GM18499 (cell line): ENCODE data around the gene PPFIBP2.

Experiments
- ATAC-seq: cut with Tn5 transposase; IDR thresholded peaks from one replicate; pipeline ENCODE4 v1.9.1; 2021; ENCODE audit warnings: moderate number of reproducible peaks; ENCODE audit not compliant: insufficient read depth, unreplicated experiment

PPFIBP2 gene

GRCh38 chr11:7546324-7546791, 32.6 kb downstream of the PPFIBP2 start:
- no peak for ATAC-seq

- no peak for ATAC-seq
Measured at GRCh38 chr11:7547687-7548086, 33.9 kb downstream of the PPFIBP2 start.

- no peak for ATAC-seq
Measured at GRCh38 chr11:7548659-7549274, 35.0 kb downstream of the PPFIBP2 start.

GRCh38 chr11:7549681-7550080, 35.9 kb downstream of the PPFIBP2 start:
- ATAC-seq: no peak

GRCh38 chr11:7551571-7551970, 37.8 kb downstream of the PPFIBP2 start:
- no peak for ATAC-seq

GRCh38 chr11:7552666-7553065, 38.9 kb downstream of the PPFIBP2 start:
- no peak for ATAC-seq

- ATAC-seq: no peak
Measured at GRCh38 chr11:7555052-7555699, 41.4 kb downstream of the PPFIBP2 start.

- no peak for ATAC-seq
Measured at GRCh38 chr11:7558046-7558445, 44.2 kb downstream of the PPFIBP2 start.

- no peak for ATAC-seq
Measured at GRCh38 chr11:7559398-7560283, 45.8 kb downstream of the PPFIBP2 start.

- no peak for ATAC-seq
Measured at GRCh38 chr11:7561562-7561961, 47.8 kb downstream of the PPFIBP2 start.

- no peak for ATAC-seq
Measured at GRCh38 chr11:7563281-7563680, 49.5 kb downstream of the PPFIBP2 start.

- ATAC-seq: no peak
Measured at GRCh38 chr11:7564803-7565202, 51.0 kb downstream of the PPFIBP2 start.

GRCh38 chr11:7567311-7567710, 53.5 kb downstream of the PPFIBP2 start:
- ATAC-seq: no peak

GRCh38 chr11:7569044-7569443, 55.2 kb downstream of the PPFIBP2 start:
- no peak for ATAC-seq

GRCh38 chr11:7570241-7570640, 56.4 kb downstream of the PPFIBP2 start:
- ATAC-seq: no peak

- no peak for ATAC-seq
Measured at GRCh38 chr11:7570938-7571521, 57.2 kb downstream of the PPFIBP2 start.

GRCh38 chr11:7571640-7572000, 57.8 kb downstream of the PPFIBP2 start:
- no peak for ATAC-seq

GRCh38 chr11:7572001-7572712, 58.4 kb downstream of the PPFIBP2 start:
- ATAC-seq: no peak

GRCh38 chr11:7573193-7573557, 59.4 kb downstream of the PPFIBP2 start:
- no peak for ATAC-seq

GRCh38 chr11:7573558-7574296, 59.9 kb downstream of the PPFIBP2 start:
- ATAC-seq: no peak
